HG03095 (cell line): ENCODE measurements around the gene NKD1.

Experiments
- ATAC-seq: cut with Tn5 transposase; IDR thresholded peaks from one replicate; pipeline ENCODE4 v1.9.1; 2021; ENCODE audit warnings: moderate library complexity; ENCODE audit not compliant: unreplicated experiment

The NKD1 gene

DNA sequence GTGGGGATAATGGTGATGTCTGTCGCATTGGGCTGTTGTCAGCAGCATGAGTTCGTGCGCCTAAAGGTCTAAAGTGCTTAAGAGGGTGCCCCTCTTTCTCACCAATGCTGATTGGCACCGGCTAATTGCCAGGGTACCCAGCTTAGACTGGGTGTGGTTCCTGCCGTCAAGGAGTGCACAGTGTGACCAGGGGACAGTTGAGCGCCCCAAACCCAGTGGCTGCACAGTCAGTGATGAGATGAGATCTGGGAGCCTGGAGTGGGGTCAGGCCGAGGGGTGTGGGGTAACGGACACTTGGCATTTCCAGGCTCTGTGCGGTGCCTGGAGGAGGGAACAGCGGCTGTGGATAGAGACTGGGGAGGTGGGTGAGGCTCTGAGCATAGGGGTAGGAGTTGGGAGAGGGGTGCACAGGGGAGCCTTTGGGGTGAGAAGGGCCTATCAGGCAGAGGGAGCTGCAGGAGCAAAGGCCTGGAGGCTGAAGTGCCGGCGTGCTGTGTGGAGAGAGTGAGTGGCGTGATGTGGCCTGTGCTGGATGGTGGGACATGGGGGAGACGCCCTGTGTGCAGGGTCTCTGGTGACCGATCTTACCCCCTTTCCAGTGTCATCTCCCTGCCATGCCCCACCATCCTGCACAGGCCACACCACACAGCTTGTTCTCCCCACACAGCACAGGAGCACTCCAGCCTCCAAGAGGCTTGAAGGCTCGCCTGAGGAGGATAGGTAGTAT lies 74.6 kb downstream of the NKD1 start:
- no peak for ATAC-seq

GRCh38 chr16:50624449-50624970 lies 76.3 kb downstream of the NKD1 start:
- no peak for ATAC-seq

- ATAC-seq = no peak
Measured at GRCh38 chr16:50625374-50625773, 77.2 kb downstream of the NKD1 start.

DNA sequence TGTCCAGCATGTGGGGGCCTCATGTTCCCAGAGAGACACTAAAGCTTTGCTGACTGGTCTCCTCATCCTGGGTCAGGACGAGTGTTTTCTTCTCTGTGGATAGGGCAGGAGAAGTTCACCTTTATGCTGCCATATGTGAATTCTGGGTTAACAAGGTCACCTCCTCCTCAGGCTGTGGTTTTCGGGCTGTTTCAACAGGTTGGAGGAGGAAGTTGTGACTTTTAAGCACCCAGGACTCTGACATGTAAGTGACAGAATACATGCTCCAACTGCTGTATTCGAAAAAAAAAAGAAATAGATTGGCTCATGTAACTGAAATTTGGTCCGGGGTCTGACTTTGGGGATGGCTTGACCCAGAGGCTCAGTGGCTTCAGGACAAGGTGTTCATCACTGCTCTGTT lies 78.7 kb downstream of the NKD1 start:
- no peak for ATAC-seq

- ATAC-seq = no peak
Measured at GRCh38 chr16:50627419-50627818, 79.2 kb downstream of the NKD1 start.

DNA sequence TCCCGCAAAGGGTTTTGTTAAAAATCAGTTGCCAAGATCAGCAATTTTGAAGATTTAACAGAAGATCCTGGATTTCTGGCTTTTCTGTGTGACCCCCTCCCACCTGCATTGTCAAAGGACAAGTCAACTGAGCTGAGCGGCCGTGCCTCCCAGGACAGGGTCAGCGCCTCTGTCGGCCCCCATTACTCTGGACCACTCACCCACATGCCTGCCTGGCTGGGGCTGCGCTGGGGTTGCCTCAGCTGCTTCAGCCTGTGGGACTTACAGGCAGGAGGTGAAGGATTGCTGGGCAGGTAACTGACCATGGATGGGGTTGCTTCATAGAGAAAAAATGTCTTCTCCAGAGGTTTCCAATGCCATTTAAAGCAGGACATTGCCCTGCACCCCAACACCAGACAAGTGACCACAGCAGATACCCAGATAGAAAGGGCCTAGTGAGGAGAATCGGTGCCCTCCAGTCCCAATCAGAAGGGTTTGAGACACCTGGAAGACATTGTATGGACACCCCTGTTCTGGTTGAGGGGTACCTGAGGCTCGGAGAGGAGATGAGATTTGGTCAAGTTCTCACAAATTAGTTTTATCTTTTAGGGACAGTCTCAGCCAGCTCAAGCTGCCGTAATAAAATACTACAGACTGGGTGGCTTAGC lies 80.1 kb downstream of the NKD1 start:
- no peak for ATAC-seq

DNA sequence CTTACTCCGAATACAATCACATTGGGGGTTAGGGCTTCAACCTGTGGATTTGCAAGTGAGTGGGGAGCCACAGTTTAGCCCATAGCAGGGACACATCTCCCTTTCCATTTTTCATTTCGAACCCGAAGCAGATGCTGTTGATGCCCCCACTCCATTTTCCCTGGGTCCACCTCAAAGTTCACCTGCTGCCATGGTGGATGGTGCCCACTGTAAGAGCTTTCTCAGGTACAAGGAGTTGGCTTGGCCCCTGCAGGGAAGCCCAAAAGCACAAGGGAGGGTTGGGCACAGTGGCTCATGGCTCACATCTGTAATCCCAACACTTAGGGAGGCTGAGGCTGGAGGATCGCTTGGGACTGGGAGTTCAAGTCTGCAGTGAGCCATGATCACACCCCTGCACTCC lies 81.1 kb downstream of the NKD1 start:
- ATAC-seq = no peak

GRCh38 chr16:50630394-50631020 lies 82.3 kb downstream of the NKD1 start:
- ATAC-seq = no peak

DNA sequence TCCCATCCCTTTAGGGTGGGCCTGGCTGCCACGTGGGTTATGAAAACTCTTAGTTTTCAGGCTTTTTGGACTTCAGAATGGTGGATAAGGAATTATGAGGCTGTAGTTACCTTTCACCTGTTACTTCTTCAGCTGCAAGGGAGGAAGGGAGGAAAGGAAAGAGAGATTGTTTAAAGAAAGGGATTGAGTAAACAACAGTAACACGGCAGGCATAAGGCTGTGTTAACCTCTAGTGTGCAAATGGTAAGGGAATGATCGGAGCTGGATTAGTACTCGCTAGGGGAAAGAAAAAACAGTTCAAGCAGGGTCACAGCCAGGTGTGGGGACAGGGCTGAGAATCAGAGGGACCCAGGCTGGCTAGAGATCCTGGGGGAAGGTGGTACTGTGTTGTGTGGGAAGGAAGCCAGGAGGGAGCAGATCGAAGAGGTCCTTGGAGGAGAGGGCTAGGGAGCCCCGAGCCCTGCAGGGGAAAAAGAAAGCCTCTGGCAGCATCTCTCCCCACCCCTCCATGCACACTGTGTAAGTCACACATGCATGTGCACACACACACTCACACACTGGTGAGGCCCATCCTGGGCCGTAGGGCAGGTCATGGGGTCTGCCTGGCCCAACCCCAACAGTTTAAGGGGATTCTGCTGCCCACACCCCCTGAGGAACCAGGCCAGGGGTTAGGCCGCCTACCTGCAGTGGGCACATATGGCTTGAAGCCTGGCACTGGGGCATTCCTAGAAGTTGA lies 83.2 kb downstream of the NKD1 start:
- ATAC-seq = no peak

DNA sequence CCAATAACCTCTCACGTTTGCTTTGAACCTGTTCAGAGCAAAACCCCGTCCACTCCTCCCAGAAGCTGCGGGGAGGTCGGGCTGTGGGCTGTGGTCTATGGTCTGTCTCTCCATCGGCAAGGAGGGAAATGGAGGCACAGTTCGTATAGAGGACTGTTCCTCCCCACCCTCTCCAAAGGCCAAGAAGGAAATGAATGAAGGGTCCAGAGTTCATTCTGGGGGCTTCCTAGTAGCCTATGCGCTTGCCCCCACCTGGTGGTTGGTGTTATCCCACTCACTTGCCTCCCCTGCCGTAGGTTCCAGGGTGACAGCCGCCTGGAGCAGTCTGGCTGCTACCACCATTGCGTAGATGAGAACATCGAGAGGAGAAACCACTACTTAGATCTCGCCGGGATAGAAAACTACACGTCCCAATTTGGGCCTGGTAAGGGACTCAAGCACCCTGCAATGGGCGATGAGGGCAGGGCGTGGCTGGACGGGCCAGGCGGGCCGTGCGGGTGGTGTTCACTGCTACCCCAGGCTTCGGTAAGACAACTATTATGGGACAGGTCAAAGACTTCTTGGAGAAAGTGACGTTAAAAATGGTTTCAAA lies 83.9 kb downstream of the NKD1 start:
- no peak for ATAC-seq

DNA sequence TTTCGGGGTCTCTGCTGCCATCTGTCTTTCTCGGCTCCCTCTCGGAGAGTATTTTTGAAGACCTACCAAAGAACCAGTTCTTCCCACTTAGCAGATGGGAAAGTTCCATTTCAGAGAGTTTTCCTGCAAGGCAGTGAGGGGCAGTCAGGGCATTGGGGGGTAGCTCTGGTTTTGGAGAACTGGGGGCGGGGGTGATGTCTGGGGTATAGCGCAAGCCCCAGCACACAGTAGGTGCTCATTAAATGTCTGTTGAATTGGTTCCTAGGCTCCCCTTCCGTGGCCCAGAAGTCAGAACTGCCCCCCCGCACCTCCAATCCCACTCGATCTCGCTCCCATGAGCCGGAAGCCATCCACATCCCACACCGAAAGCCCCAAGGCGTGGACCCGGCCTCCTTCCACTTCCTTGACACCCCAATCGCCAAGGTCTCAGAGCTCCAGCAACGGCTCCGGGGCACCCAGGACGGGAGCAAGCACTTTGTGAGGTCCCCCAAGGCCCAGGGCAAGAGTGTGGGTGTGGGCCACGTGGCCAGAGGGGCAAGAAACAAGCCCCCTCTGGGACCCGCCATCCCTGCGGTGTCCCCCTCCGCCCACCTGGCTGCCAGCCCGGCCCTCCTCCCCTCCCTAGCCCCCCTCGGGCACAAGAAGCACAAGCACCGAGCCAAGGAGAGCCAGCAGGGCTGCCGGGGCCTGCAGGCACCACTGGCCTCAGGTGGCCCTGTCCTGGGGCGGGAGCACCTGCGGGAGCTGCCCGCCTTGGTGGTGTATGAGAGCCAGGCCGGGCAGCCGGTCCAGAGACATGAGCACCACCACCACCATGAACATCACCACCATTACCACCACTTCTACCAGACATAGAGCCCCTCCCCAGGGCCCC lies 85.0 kb downstream of the NKD1 start:
- no peak for ATAC-seq

DNA sequence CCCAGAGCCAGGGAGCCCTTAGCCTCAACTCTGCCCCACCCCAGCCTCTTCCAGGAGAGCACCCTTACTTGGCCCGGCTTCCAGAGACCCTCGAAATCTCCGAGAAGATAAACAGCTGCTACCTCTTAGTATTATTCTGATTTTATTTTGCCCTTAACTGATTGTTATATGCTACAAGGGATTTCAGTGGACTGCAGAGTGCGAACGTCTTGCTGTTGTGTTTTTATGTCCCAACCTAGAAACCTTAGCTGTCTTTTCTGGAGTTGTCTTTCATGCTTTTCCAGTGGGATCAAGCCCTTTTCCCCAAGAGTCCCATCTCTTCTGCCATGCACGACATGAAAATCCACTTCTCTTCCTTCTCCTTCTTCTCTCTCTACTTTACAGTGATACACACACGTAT lies 85.9 kb downstream of the NKD1 start:
- no peak for ATAC-seq

DNA sequence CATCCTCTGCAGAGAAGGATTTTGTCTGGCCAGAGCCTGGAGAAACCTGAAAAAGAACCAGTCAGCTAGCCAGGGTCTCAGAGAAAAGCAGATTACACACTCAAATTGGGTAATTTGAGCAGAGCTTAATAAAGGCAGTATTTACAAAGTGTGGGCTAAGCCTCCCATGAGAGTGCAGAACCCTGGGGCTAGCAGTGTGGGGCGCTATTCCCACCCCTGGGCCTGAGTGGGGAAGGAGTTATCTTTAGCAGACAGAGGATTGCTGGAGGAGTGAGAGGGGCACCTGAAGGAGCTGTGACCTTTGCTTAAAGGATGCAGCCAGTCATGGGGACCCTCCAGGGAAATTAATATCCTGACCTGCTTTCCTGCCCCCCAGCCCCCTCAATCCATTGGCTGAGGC lies 86.8 kb downstream of the NKD1 start:
- no peak for ATAC-seq

DNA sequence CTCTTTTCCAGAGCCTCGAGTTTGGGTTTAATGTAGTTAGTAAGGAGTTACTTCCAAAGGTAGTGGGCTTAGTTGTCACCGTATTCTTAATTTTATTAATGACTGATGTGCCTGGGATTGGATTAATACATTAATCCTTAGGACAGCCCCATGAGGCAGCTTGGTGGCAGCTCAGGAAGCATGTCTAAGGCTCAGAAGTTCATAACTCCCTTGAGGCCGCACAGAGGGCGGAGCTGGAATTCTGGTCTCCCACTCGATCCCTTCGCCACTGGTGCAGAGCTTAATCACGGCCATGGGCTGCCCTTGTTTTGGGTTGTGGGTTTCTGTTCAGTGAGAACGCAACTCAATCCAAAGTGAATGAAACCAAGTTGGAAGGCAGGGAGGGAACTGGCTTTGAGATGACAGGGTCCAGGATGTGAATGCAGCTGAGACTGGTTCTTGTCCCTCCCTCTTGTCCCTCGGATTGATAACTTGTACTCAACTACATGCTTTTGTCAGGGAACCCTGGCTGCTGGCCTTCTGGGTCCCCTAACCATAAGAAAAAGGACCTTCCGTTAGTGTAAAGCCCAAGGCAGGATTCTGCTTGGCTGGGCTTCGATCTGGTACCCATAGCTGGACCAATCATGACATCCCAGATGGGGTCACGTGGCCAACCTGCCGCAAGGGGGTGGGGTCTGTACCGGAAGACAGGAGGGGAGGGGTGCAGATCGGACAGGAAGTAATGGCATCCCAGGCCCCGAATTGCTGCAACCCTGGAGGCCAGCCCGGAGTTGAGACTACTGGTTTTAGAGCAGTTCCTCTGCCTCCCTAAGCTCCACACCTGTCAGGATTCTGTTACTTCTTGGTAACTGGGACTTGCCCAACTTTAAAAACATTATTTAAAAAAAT lies 87.6 kb downstream of the NKD1 start:
- no peak for ATAC-seq

- no peak for ATAC-seq
Measured at GRCh38 chr16:50636753-50637374, 88.7 kb downstream of the NKD1 start.

GRCh38 chr16:50637716-50638602 lies 89.8 kb downstream of the NKD1 start:
- no peak for ATAC-seq

GRCh38 chr16:50638816-50639670 lies 90.8 kb downstream of the NKD1 start:
- ATAC-seq = no peak
